ENCODE results near the gene KRTDAP. TPM values are rescaled to one million over a fixed set of nuclear protein-coding genes. Genes with fewer than 3 reads are reported as not detected.

KRTDAP gene
- total and polyA plus RNA-seq, 8 donors = 0.98 to 2.2 (median 1.8) TPM; not detected in 2

GRCh38 chr19:35458731-35459391 lies 31.4 kb downstream of the KRTDAP start:
- DNase-seq (peak in 2 of 4 donors; percentile 80 to 92), ATAC-seq (peak; percentile 50)
- no peak for TF ChIP-seq CTCF (IDR thresholded peaks at IDR 0.05)
- no peaks in the 10 kb centered on the region for H3K36me3 ChIP-seq
- intact Hi-C loops (cut with DNase I) = no loop called here
- peak overlapping the region in 1 of 2 donors; percentile 79 for H3K27ac ChIP-seq
- no peaks in the 10 kb centered on the region for H3K9me3 ChIP-seq
- H3K4me1 ChIP-seq = peaks cover 15 to 76% of the 10 kb centered on the region in 2 donors
- H3K27me3 ChIP-seq = no peaks in the 10 kb centered on the region
- H3K4me3 ChIP-seq = no peak overlapping the region

GRCh38 chr19:35458192-35458591 lies 32.1 kb downstream of the KRTDAP start:
- H3K27ac ChIP-seq = peak overlapping the region in 1 of 2 donors; percentile 79

GRCh38 chr19:35457173-35457572 lies 33.1 kb downstream of the KRTDAP start:
- Histone ChIP-seq H3K27ac (no peak overlapping the region), H3K36me3 (no peaks in the 10 kb centered on the region), H3K4me1 (peaks cover 15 to 63% of the 10 kb centered on the region in 2 donors), H3K27me3 (no peaks in the 10 kb centered on the region), H3K4me3 (no peak overlapping the region), H3K9me3 (no peaks in the 10 kb centered on the region)
- DNase-seq (no peak), ATAC-seq (no peak)
- TF ChIP-seq CTCF (IDR thresholded peaks at IDR 0.05) = no peak
- intact Hi-C loops (cut with DNase I) = no loop called here

More at GRCh38 chr19:35458192-35458591, 32.1 kb downstream of the KRTDAP start:
- ATAC-seq = no peak
- no peak overlapping the region for H3K4me3 ChIP-seq
- H3K36me3 ChIP-seq = no peaks in the 10 kb centered on the region
- no peak for TF ChIP-seq CTCF (IDR thresholded peaks at IDR 0.05)
- no peak for DNase-seq
- H3K9me3 ChIP-seq = no peaks in the 10 kb centered on the region
- intact Hi-C loops (cut with DNase I) = no loop called here
- no peaks in the 10 kb centered on the region for H3K27me3 ChIP-seq
- peaks cover 15 to 69% of the 10 kb centered on the region in 2 donors for H3K4me1 ChIP-seq

GRCh38 chr19:35455616-35456201 lies 34.6 kb downstream of the KRTDAP start:
- Histone ChIP-seq H3K4me3 (no peak overlapping the region), H3K27ac (no peak overlapping the region), H3K4me1 (peaks cover 11 to 64% of the 10 kb centered on the region in 2 donors), H3K27me3 (no peaks in the 10 kb centered on the region), H3K36me3 (no peaks in the 10 kb centered on the region), H3K9me3 (no peaks in the 10 kb centered on the region)
- DNase-seq (no peak), ATAC-seq (no peak)
- TF ChIP-seq CTCF (IDR thresholded peaks at IDR 0.05) = no peak
- intact Hi-C loops (cut with DNase I) = no loop called here

GRCh38 chr19:35454663-35455062 lies 35.6 kb downstream of the KRTDAP start:
- no peak for ATAC-seq
- intact Hi-C loops (cut with DNase I) = no loop called here

More at GRCh38 chr19:35454663-35455062, 35.6 kb downstream of the KRTDAP start:
- no peak for DNase-seq
- H3K27me3 ChIP-seq = peaks cover 0 to 9% of the 10 kb centered on the region in 2 donors
- H3K27ac ChIP-seq = no peak overlapping the region
- H3K9me3 ChIP-seq = no peaks in the 10 kb centered on the region
- peaks cover 0 to 8% of the 10 kb centered on the region in 2 donors for H3K36me3 ChIP-seq
- H3K4me1 ChIP-seq = peaks cover 10 to 64% of the 10 kb centered on the region in 2 donors
- no peak overlapping the region for H3K4me3 ChIP-seq
- no peak for TF ChIP-seq CTCF (IDR thresholded peaks at IDR 0.05)
